ENCODE results near the gene CFTR. TPM values are rescaled to one million over a fixed set of nuclear protein-coding genes. Genes with fewer than 3 reads are reported as not detected.

Gene CFTR
- total RNA-seq, 4 donors from 2014 or later, result 36.4 to 72.7 (median 49.7) TPM

- no peak for DNase-seq
- TF ChIP-seq POLR2A (IDR thresholded peaks at IDR 0.05) (no peak), CTCF (IDR thresholded peaks at IDR 0.05) (no peak)
- no peaks in the 10 kb centered on the region for H3K9me3 ChIP-seq
- no peaks in the 10 kb centered on the region for H3K36me3 ChIP-seq
- no peaks in the 10 kb centered on the region for H3K27me3 ChIP-seq
- H3K4me3 ChIP-seq, result no peak overlapping the region
- peaks cover 0 to 6% (median 0%) of the 10 kb centered on the region in 4 donors for H3K4me1 ChIP-seq
- H3K27ac ChIP-seq, result no peak overlapping the region
These were observed 181.5 kb downstream of the CFTR start for GRCh38 chr7:117661328-117661727.

- no peaks in the 10 kb centered on the region for H3K9me3 ChIP-seq
- no peaks in the 10 kb centered on the region for H3K4me1 ChIP-seq
- no peaks in the 10 kb centered on the region for H3K36me3 ChIP-seq
- TF ChIP-seq CTCF (IDR thresholded peaks at IDR 0.05) (no peak), POLR2A (IDR thresholded peaks at IDR 0.05) (no peak)
- H3K27ac ChIP-seq, result no peak overlapping the region
- H3K4me3 ChIP-seq, result no peak overlapping the region
- no peaks in the 10 kb centered on the region for H3K27me3 ChIP-seq
- DNase-seq, result no peak
These were observed 184.2 kb downstream of the CFTR start for GRCh38 chr7:117664047-117664446.

- DNase-seq, result no peak
- H3K4me1 ChIP-seq, result no peaks in the 10 kb centered on the region
- no peak for TF ChIP-seq POLR2A (IDR thresholded peaks at IDR 0.05)
- TF ChIP-seq CTCF (IDR thresholded peaks at IDR 0.05), result no peak
- no peak overlapping the region for H3K27ac ChIP-seq
- H3K4me3 ChIP-seq, result no peak overlapping the region
- H3K36me3 ChIP-seq, result no peaks in the 10 kb centered on the region
- H3K27me3 ChIP-seq, result no peaks in the 10 kb centered on the region
- H3K9me3 ChIP-seq, result no peaks in the 10 kb centered on the region
These were observed 185.5 kb downstream of the CFTR start for GRCh38 chr7:117665368-117665767.

GRCh38 chr7:117666031-117666430 lies 186.2 kb downstream of the CFTR start:
- Histone ChIP-seq H3K9me3 (no peaks in the 10 kb centered on the region), H3K4me1 (no peaks in the 10 kb centered on the region), H3K4me3 (no peak overlapping the region), H3K27ac (no peak overlapping the region), H3K27me3 (no peaks in the 10 kb centered on the region), H3K36me3 (no peaks in the 10 kb centered on the region)
- TF ChIP-seq POLR2A (IDR thresholded peaks at IDR 0.05) (no peak), CTCF (IDR thresholded peaks at IDR 0.05) (no peak)
- DNase-seq, result no peak

- Histone ChIP-seq H3K4me1 (no peaks in the 10 kb centered on the region), H3K36me3 (no peaks in the 10 kb centered on the region), H3K27me3 (no peaks in the 10 kb centered on the region), H3K4me3 (no peak overlapping the region), H3K27ac (no peak overlapping the region), H3K9me3 (no peaks in the 10 kb centered on the region)
- DNase-seq, result no peak
- no peak for TF ChIP-seq POLR2A (IDR thresholded peaks at IDR 0.05)
- TF ChIP-seq CTCF (IDR thresholded peaks at IDR 0.05), result no peak
These were observed 186.9 kb downstream of the CFTR start for GRCh38 chr7:117666689-117667088.

GRCh38 chr7:117667456-117667855 lies 187.6 kb downstream of the CFTR start:
- no peaks in the 10 kb centered on the region for H3K27me3 ChIP-seq
- H3K9me3 ChIP-seq, result no peaks in the 10 kb centered on the region
- no peak overlapping the region for H3K27ac ChIP-seq
- DNase-seq, result no peak
- H3K4me1 ChIP-seq, result no peaks in the 10 kb centered on the region
- no peaks in the 10 kb centered on the region for H3K36me3 ChIP-seq
- no peak overlapping the region for H3K4me3 ChIP-seq
- TF ChIP-seq POLR2A (IDR thresholded peaks at IDR 0.05) (no peak), CTCF (IDR thresholded peaks at IDR 0.05) (no peak)

All from Peyer's patch (tissue), 4 donors.